NOMO-1 treated with DMSO at 0.1 percent for 48 hours (cell line): Measurements from ENCODE around the gene POLR1E.
"Not testable (repeated sequence)": the region's sequence is repeated elsewhere in the genome, so short reads cannot be mapped to it uniquely, and the experiment has no call there.

Source experiments
- DNase-seq: peaks from one replicate; lab custom pipeline; 2025; ENCODE audit not compliant: unreplicated experiment; lab: John Stamatoyannopoulos, UW

Gene POLR1E

DNA sequence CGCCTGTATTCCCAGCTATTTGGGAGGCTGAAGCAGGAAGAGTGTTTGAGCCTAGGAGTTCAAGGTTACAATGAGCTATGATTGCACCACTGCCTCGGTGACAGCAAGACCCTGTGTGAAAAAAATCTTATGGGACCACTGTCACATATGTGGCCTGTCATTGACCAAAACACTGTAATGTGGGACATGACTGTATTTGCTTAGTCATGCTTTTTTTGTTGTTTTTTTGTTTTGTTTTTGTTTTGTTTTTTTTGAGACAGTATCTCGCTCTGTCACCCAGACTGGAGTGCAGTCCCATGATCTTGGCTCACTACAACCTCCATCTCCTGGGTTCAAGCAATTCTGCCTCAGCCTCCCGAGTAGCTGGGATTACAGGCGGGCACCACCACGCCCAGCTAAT is 13.5 kb downstream of the POLR1E start:
- no peak for DNase-seq

DNA sequence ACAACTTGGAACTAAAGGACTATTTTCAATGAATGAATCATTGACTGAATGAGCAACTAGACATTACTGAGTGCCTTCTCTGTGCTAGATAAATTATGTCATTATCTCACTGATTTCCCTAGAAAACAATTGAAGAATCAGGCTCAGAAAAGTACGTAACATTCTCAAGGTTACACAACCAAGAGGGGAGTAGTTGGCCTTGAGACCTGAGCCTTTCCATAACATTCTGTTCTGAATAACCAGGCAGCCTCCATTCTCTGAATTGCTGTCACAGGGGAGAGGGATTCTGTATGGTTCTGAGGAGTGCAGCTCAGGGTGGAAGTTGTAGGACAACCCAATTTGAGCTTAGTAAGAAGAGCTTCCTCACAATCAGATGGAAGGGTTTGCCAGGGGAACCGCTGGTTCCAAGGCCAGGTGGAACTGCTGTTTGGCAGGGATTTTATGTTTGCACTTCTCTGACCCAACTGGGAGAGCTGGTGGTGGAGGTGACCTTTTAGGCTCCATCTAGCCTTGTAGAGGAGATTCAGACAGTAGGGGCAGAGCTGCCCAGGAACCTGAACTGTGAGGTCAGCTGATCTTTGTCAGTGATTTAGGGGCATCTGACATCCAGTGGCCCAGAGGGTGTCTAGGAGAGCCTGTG is 16.3 kb downstream of the POLR1E start:
- no peak for DNase-seq

DNA sequence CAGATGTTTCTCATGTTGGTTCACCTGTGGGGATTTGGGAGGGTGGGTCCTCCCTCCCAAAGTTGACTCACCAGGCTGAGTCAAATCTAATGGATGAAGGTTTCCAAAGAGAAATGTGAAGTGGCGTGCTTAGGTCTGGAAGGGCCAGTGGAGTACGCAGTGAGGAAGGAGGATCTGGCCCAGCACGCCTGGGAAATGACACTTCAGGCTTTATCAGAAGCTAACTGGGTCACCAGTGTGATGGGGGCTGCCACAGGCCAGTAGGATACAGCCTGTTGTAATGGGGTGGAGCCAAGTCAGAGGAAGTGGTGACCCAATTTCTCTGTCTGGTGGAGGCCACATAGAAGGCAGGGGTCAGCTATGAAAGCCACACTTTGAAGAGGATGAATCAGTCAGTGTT is 18.0 kb downstream of the POLR1E start:
- DNase-seq, result no peak

- DNase-seq, result no peak
Observed at GRCh38 chr9:37504605-37505004, 18.9 kb downstream of the POLR1E start.

DNA sequence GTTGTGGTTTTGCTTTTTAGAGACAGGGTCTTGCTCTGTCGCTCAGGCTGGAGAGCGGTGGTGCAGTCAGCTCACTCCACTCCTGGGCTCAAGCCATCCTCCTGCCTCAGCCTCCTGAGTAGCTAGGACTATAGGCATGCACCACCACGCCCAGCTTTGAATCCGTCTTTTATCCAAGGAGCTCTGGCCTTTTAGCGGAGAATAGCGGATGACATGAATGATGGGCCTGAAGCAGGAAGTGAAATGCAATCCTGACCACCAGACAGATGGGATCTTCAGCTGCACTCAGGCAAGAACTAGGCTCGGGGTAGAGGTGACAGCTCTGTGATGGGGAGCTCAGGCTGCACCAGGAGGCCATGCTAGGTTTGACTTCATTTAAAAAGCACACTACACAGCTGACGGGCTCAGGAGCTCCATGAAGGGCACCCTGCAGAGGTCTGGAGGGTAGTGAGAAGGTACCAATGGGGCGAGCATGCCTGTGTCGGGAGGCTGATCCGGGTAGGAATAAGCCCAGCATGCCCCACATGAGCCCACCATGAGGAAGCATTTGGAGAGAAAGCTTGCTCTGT is 21.9 kb downstream of the POLR1E start:
- DNase-seq, result no peak

- no peak for DNase-seq
Observed at GRCh38 chr9:37508135-37508833, 22.5 kb downstream of the POLR1E start.

- DNase-seq, result no peak
Observed at GRCh38 chr9:37508834-37509206, 23.1 kb downstream of the POLR1E start.

- no peak for DNase-seq
Observed at GRCh38 chr9:37509536-37509935, 23.8 kb downstream of the POLR1E start.

DNA sequence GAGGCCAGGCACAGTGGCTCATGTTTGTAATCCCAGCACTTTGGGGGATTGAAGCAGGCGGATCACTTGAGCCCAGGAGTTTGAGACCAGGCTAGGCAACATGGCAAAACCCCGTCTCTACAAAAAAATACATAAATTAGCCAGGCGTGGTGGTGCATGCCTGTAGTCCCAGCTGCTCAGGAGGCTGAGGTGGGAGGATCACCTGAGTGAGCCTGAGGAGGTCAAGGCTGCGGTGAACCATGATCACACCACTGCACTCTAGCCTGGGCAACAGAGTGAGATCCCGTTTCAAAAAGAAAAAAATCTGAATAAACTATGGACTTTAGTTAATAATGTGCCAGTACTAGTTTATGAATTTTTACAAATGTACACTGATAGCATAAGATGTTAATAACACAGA is 24.3 kb downstream of the POLR1E start:
- DNase-seq, result not testable (repeated sequence)

GRCh38 chr9:37511016-37512010 is 25.6 kb downstream of the POLR1E start:
- no peak for DNase-seq

DNA sequence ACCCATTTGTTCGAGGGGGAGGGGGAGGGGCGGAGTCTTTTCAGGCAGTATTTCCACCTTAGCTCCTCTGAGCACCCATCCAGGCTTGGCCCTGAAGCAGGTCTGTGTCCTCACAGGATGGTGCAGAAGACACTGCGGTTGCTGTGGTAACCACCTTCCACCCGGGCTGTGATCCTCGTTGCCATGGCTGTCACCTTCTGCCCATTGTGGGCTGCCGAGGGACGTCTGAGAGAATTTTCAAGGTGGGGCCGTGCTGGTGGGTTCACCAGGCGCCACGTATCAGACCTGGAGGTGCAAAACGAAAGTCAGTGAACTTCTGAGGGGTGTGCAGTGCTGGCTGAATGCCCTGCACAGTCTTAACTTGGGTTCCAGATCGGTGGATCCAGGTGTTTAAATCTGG is 26.7 kb downstream of the POLR1E start:
- DNase-seq, result no peak

- DNase-seq, result not testable (repeated sequence)
Observed at GRCh38 chr9:37514415-37514814, 28.7 kb downstream of the POLR1E start.

- no peak for DNase-seq
Observed at GRCh38 chr9:37514999-37515398, 29.3 kb downstream of the POLR1E start.

DNA sequence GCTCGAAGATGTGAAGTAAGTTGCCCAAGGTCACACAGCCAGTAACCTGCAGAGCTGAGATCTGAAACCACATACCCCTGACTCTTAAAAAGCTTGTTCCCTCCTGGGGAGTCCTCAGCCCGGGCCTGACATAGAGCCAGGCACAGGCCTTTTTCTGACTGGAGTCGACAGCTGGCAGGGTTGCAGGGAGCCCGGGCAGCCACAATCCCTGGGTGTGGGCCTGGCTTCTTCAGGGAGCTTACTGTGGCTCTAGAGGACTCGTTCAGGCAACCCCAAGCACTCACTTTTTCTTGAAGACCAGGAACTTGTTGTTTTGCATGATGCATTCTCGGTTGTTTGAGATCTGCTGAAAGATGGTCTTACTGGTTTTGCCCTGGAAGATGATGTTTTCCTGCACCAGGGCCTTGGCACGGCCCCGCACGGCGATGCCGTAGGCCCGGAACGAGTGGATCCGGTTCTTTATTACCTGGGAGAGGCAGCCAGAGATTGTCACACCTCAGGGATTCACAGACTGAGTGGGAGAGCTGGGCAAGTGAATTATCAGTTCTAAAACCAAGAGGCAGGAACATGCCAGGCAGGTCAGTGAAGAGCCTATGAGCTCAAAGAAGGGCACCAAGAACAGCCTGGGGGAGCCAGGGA is 30.0 kb downstream of the POLR1E start:
- DNase-seq, result no peak

- no peak for DNase-seq
Observed at GRCh38 chr9:37517923-37518322, 32.2 kb downstream of the POLR1E start.

DNA sequence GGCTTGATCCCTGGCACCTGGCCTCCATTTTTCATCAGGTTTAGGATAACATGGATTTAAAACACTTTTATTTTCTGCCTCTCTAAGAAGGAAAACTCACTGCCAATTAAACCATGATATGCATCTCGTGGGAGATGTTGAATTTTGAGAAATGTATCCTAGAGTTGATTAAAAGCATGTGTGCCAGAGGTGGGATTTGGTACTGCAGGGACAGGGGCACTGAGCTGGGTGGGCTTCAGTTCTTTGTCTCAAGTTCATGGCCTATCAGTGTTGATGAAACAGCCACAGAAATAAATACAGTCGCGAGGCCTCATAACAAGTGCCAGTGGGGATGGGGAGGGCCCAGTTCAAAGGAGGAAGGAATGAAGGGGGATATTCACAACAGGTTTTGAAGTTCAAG is 34.9 kb downstream of the POLR1E start:
- no peak for DNase-seq

- no peak for DNase-seq
Observed at GRCh38 chr9:37521111-37521510, 35.4 kb downstream of the POLR1E start.

GRCh38 chr9:37522971-37523370 is 37.2 kb downstream of the POLR1E start:
- no peak for DNase-seq

GRCh38 chr9:37523916-37524315 is 38.2 kb downstream of the POLR1E start:
- DNase-seq, result no peak

DNA sequence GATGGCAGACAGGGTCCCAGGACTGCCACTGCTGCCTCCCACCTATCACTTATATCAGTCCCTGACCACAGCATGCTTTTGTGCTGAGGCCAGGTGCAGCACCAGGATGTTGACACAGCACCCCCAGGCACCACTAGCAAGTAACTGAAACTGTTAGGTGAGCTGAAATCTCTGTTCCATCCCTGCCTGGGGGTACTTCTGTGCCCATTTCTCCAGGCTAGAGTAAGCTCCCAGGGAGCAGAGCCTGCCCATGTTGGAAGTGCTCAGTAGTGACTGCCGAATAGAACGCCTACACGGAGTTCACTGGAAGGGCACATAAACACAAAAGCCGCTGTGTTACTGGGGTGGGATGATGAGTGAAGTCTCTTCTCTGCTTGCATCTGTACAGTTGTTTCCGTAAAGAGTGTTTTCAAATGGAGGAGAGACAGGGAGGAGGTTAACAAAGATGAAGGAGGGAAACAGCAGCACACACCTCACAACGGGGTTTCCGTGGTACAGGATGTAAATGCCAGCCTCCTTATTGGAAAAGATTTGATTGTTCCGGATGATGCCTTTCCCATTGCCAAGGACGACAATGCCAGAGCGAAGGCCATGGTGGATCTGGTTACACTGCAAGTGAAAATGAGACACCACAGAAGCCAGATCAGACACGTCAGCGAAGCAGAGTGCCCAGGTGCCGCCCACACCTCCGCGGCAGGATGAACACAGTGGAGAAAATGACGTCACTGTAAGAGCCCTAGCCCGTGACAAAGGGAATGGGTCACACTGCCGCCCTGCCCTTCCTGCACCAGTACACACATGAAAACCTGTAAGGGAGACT is 43.1 kb downstream of the POLR1E start:
- no peak for DNase-seq
